NCI-H345 treated with DMSO at 0.1 percent for 48 hours (cell line): ENCODE results near the gene PPP2R2C.

ENCODE experiments used
- DNase-seq: peaks from one replicate; lab custom pipeline; 2025; ENCODE audit not compliant: unreplicated experiment; lab: John Stamatoyannopoulos, UW

Gene PPP2R2C

GRCh38 chr4:6332042-6332668, 140.3 kb downstream of the PPP2R2C start:
- DNase-seq, result no peak

- no peak for DNase-seq
Measured at GRCh38 chr4:6331468-6331867, 140.9 kb downstream of the PPP2R2C start.

GRCh38 chr4:6331018-6331417, 141.4 kb downstream of the PPP2R2C start:
- DNase-seq, result no peak

GRCh38 chr4:6330384-6330767, 142.0 kb downstream of the PPP2R2C start:
- no peak for DNase-seq

GRCh38 chr4:6329478-6330383, 142.7 kb downstream of the PPP2R2C start:
- DNase-seq, result no peak

GRCh38 chr4:6328526-6328925, 143.9 kb downstream of the PPP2R2C start:
- DNase-seq, result no peak

GRCh38 chr4:6327220-6327917, 145.0 kb downstream of the PPP2R2C start:
- peak; percentile 23 for DNase-seq

GRCh38 chr4:6326312-6327060, 145.9 kb downstream of the PPP2R2C start:
- no peak for DNase-seq

- no peak for DNase-seq
Measured at GRCh38 chr4:6325788-6326290, 146.6 kb downstream of the PPP2R2C start.

- no peak for DNase-seq
Measured at GRCh38 chr4:6324999-6325787, 147.2 kb downstream of the PPP2R2C start.

GRCh38 chr4:6324461-6324998, 147.9 kb downstream of the PPP2R2C start:
- no peak for DNase-seq

- DNase-seq, result no peak
Measured at GRCh38 chr4:6322761-6323566, 149.4 kb downstream of the PPP2R2C start.

GRCh38 chr4:6322067-6322760, 150.2 kb downstream of the PPP2R2C start:
- no peak for DNase-seq

- DNase-seq, result no peak
Measured at GRCh38 chr4:6321361-6321760, 151.1 kb downstream of the PPP2R2C start.

GRCh38 chr4:6320663-6321062, 151.8 kb downstream of the PPP2R2C start:
- DNase-seq, result no peak

GRCh38 chr4:6319530-6320150, 152.8 kb downstream of the PPP2R2C start:
- DNase-seq, result no peak

- DNase-seq, result no peak
Measured at GRCh38 chr4:6318206-6318605, 154.2 kb downstream of the PPP2R2C start.

- DNase-seq, result no peak
Measured at GRCh38 chr4:6316461-6317003, 155.9 kb downstream of the PPP2R2C start.
